OCI-LY7 (cell line): ENCODE measurements around the gene AP1M2.

Experiments
- EZH2phosphoT487 ChIP-seq: fragments of 200-600 bp; sonication (generic); IDR thresholded peaks from 2 replicates; pipeline ENCODE4 v1.6.1; 2018; ENCODE audit warnings: low read depth, borderline replicate concordance, mild to moderate bottlenecking, mixed run types, antibody characterized with exemption, low read length, moderate library complexity, mixed read lengths
- TF ChIP-seq, protein P1 (sequence below): fragments of 200-600 bp; sonication (generic); conservative IDR thresholded peaks from 2 replicates; pipeline ENCODE4 v1.5.1; 2014; ENCODE audit warnings: mild to moderate bottlenecking, antibody characterized with exemption, low read length, moderate library complexity, mixed read lengths

- TF ChIP-seq, protein P1, sequence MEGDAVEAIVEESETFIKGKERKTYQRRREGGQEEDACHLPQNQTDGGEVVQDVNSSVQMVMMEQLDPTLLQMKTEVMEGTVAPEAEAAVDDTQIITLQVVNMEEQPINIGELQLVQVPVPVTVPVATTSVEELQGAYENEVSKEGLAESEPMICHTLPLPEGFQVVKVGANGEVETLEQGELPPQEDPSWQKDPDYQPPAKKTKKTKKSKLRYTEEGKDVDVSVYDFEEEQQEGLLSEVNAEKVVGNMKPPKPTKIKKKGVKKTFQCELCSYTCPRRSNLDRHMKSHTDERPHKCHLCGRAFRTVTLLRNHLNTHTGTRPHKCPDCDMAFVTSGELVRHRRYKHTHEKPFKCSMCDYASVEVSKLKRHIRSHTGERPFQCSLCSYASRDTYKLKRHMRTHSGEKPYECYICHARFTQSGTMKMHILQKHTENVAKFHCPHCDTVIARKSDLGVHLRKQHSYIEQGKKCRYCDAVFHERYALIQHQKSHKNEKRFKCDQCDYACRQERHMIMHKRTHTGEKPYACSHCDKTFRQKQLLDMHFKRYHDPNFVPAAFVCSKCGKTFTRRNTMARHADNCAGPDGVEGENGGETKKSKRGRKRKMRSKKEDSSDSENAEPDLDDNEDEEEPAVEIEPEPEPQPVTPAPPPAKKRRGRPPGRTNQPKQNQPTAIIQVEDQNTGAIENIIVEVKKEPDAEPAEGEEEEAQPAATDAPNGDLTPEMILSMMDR: no peak
- TF ChIP-seq EZH2phosphoT487: no peak
Measured at GRCh38 chr19:10560154-10560553, 27.0 kb downstream of the AP1M2 start.
